ENCODE results near the gene CELF5. TPM values are rescaled to one million over a fixed set of nuclear protein-coding genes. Genes with fewer than 3 reads are reported as not detected.

The CELF5 gene
- total RNA-seq, 2 experiments from 2014 or later = not detected

DNA sequence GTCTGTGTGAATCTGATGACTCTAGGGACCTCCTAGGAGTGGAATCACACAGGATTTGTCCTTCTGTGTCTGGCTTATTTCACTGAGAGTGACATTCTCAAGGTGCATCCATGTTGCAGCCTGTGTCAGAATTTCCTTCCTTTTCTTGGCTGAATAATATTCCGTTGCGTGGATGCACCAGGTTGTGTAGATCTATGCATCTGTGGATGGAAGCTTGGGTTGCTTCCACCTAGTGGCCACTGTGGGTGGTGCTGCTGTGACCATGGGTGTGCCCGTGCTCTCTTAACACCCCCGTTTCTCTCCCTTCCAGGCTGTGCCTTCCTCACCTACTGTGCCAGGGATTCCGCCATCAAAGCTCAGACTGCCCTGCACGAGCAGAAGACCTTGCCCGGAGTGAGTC lies 26.2 kb downstream of the CELF5 start:
- ATAC-seq (peak; percentile 61), DNase-seq (no peak)
- CTCF ChIA-PET = interaction anchor here (1.2 to 1.4 kb wide), 2 partner anchors 14 to 25 kb away, joined by 4 read pairs; no protein-coding TSS in a partner anchor
- H3K27me3 Mint-ChIP-seq = no peaks in the 10 kb centered on the region
- no peak overlapping the region for H3K4me3 Mint-ChIP-seq
- no peaks in the 10 kb centered on the region for H3K4me1 Mint-ChIP-seq
- no peaks in the 10 kb centered on the region for H3K36me3 Mint-ChIP-seq
- no peaks in the 10 kb centered on the region for H3K9me3 Mint-ChIP-seq (ENCODE audit: low read depth)
- no peak overlapping the region for H3K27ac Mint-ChIP-seq

DNA sequence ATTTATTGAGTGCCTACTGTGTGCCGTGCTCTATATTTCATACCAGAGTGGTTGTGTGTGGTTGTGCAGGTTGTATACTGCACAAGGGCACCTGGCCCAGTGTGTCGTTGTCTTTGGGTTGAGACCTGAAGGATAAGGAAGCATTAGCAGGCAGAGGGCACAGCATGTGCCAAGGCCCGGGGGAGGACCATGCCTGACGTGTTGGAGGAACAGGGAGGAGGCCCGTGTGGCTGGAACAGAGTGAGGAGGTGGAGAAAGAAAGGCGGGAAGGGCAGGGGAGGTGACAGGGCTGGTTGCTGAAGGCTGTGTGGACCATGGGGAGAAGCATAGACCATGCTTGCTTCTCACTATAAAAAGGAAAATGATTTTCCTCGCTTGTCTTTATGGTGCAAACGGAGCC lies 26.8 kb downstream of the CELF5 start:
- Mint-ChIP-seq H3K4me3 (no peak overlapping the region), H3K27ac (no peak overlapping the region), H3K27me3 (no peaks in the 10 kb centered on the region), H3K9me3 (ENCODE audit: low read depth) (no peaks in the 10 kb centered on the region), H3K36me3 (no peaks in the 10 kb centered on the region), H3K4me1 (no peaks in the 10 kb centered on the region)
- CTCF ChIA-PET = interaction anchor here (1.2 to 1.4 kb wide), 2 partner anchors 14 to 24 kb away, joined by 4 read pairs; no protein-coding TSS in a partner anchor
- DNase-seq = no peak
- no peak for ATAC-seq

DNA sequence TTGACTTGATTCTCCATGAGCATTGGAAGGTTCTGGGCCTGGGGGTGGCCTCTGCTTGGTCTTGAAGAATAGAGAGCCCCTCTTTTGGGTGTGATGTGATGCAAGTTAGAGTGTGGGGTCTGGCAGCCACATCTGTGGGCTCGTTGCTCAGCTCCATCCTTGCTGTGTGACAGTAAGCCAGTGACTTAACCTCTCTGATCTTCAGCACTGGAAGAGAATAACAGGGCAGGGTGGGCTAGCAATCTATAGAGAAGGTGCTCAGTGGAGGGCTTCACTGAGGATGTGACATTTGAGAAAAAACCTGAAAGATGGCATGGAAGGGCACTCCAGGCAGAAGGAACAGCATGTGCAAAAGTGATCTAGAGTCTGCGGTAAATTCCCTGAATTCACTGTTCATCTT lies 28.2 kb downstream of the CELF5 start:
- H3K27me3 Mint-ChIP-seq = no peaks in the 10 kb centered on the region
- CTCF ChIA-PET = no interaction called here
- H3K9me3 Mint-ChIP-seq (ENCODE audit: low read depth) = no peaks in the 10 kb centered on the region
- ATAC-seq = no peak
- no peak overlapping the region for H3K4me3 Mint-ChIP-seq
- H3K4me1 Mint-ChIP-seq = no peaks in the 10 kb centered on the region
- no peaks in the 10 kb centered on the region for H3K36me3 Mint-ChIP-seq
- no peak overlapping the region for H3K27ac Mint-ChIP-seq
- no peak for DNase-seq

DNA sequence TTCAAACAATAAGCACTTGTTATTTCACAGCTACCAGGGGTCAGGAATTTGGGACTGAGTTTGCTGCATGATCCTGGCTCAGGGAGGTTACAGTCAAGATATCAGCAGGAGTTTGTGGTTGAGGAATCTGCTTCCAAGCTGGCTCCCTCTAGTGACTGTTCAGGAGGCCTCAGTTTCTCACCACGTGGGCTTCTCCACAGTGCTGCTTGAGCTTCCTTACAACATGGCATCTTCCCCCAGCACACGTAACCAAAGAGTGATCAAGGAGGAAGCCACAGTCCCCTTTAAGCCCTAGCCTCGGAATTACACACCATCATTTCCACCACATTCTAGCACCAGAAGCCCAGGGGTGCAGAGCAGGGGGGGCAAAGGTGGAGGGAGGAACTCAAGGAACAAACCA lies 28.8 kb downstream of the CELF5 start:
- CTCF ChIA-PET = interaction anchor here (0.7 to 1.0 kb wide), 2 partner anchors 10 to 22 kb away, joined by 3 read pairs; no protein-coding TSS in a partner anchor
- Mint-ChIP-seq H3K9me3 (ENCODE audit: low read depth) (no peaks in the 10 kb centered on the region), H3K36me3 (no peaks in the 10 kb centered on the region), H3K4me1 (no peaks in the 10 kb centered on the region), H3K27me3 (no peaks in the 10 kb centered on the region), H3K4me3 (no peak overlapping the region), H3K27ac (no peak overlapping the region)
- ATAC-seq (no peak), DNase-seq (no peak)

DNA sequence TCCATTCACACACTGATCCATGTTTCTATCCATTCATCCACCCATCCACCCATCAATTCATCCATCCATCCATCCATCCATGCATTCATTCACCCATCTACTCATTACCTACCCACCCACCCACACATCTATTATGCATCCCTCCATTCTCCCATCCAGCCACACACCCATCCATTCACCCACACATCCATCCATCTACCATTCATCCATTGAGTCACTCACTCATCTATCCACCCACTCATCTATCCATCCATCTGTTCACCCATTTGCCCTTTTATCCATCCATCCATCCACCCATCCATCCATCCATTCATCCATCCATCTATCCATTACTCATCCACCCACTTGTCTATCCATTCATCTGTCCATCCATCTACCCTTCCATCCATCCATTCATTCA lies 30.1 kb downstream of the CELF5 start:
- H3K27me3 Mint-ChIP-seq = no peaks in the 10 kb centered on the region
- H3K27ac Mint-ChIP-seq = no peak overlapping the region
- CTCF ChIA-PET = no interaction called here
- no peaks in the 10 kb centered on the region for H3K9me3 Mint-ChIP-seq (ENCODE audit: low read depth)
- H3K4me1 Mint-ChIP-seq = no peaks in the 10 kb centered on the region
- no peak for DNase-seq
- no peak overlapping the region for H3K4me3 Mint-ChIP-seq
- no peak for ATAC-seq
- H3K36me3 Mint-ChIP-seq = no peaks in the 10 kb centered on the region

DNA sequence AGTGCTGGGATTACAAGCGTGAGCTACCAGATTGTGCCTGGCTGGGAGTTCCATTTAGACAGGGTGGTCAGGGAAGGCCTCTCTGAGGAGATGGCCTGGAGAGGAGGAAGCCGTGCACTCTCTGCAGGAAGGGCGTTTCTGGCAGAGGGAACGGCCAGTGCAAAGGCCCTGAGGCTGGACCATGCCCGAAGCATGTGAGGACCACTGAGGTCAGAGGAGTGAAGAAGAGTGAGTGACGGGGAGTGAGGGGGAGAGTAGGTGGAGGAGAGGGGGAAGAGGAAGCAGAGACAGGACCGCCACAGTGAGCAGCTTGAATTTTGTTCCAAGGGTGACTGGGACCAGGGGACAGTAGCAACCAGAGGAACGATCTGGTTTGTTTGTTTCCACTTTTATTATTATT lies 32.6 kb downstream of the CELF5 start:
- no peak for DNase-seq
- Mint-ChIP-seq H3K36me3 (no peaks in the 10 kb centered on the region), H3K4me1 (no peaks in the 10 kb centered on the region), H3K27me3 (no peaks in the 10 kb centered on the region), H3K4me3 (no peak overlapping the region), H3K9me3 (ENCODE audit: low read depth) (no peaks in the 10 kb centered on the region), H3K27ac (no peak overlapping the region)
- CTCF ChIA-PET = no interaction called here
- no peak for ATAC-seq

DNA sequence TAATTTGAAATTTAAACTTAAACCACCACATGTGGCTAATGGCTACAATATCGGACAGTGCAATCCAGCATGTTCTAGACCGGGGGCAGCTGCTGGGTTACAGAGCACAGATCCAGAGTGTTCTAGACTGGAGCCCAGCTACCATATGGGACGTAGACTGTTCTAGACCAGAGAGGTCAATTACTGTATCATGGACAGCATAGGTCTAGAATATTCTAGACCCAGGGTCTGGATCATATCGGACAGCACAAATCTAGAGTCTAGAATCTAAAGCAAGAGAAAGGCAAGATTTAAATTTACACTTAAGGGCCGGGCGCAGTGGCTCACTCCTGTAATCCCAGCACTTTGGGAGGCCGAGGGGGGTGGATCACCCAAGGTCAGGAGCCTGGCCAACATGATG lies 37.9 kb downstream of the CELF5 start:
- CTCF ChIA-PET = no interaction called here
- no peak overlapping the region for H3K27ac Mint-ChIP-seq
- ATAC-seq (no peak), DNase-seq (no peak)
- H3K4me1 Mint-ChIP-seq = no peaks in the 10 kb centered on the region
- no peaks in the 10 kb centered on the region for H3K36me3 Mint-ChIP-seq
- no peaks in the 10 kb centered on the region for H3K27me3 Mint-ChIP-seq
- H3K4me3 Mint-ChIP-seq = no peak overlapping the region
- no peaks in the 10 kb centered on the region for H3K9me3 Mint-ChIP-seq (ENCODE audit: low read depth)

DNA sequence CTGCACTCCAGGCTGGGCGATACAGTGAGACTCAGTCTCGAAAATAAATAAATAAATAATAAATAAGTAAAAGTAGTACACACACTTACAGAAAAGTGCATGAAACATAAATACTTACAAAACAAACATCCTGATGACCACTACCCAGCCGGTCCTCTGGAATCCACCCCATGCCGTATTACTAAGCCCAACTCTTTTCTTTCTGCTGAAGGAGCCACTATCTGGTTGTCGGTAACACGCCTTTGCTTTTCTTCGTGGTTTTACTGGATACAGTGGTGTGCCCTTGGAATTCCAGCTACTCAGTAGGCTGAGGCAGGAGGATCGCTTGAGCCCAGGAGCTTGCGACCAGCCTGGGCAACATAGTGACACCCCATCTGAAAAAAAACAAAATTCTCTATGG lies 39.4 kb downstream of the CELF5 start:
- DNase-seq (no peak), ATAC-seq (no peak)
- H3K4me3 Mint-ChIP-seq = no peak overlapping the region
- no peaks in the 10 kb centered on the region for H3K36me3 Mint-ChIP-seq
- no peaks in the 10 kb centered on the region for H3K4me1 Mint-ChIP-seq
- CTCF ChIA-PET = interaction anchor here (0.7 to 1.6 kb wide), 2 partner anchors 12 to 1283 kb away, joined by 3 to 5 read pairs; no protein-coding TSS in a partner anchor
- no peak overlapping the region for H3K27ac Mint-ChIP-seq
- peaks cover 8% of the 10 kb centered on the region for H3K27me3 Mint-ChIP-seq
- no peaks in the 10 kb centered on the region for H3K9me3 Mint-ChIP-seq (ENCODE audit: low read depth)

DNA sequence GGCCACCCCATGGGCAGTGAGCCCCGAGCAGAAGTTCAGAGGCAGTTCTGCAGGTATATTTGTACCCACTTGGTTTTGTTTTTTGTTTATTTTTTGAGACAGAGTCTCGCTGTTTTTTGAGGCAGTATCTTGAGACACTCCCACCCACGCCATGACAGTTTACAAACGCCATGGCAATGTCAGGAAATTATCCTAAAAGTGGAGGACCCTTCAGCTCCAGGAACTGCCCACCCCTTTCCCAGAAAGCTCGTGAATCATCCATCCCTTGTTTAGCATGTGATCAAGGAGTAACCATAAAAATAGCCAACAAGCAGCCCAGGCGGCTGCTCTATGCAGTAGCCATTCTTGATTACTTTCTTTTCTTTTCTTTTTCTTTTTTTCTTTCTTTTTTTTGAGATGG lies 41.0 kb downstream of the CELF5 start:
- Mint-ChIP-seq H3K9me3 (ENCODE audit: low read depth) (no peaks in the 10 kb centered on the region), H3K4me3 (no peak overlapping the region), H3K27me3 (peaks cover 21% of the 10 kb centered on the region), H3K36me3 (no peaks in the 10 kb centered on the region), H3K27ac (no peak overlapping the region), H3K4me1 (no peaks in the 10 kb centered on the region)
- ATAC-seq (no peak), DNase-seq (no peak)
- CTCF ChIA-PET = no interaction called here

DNA sequence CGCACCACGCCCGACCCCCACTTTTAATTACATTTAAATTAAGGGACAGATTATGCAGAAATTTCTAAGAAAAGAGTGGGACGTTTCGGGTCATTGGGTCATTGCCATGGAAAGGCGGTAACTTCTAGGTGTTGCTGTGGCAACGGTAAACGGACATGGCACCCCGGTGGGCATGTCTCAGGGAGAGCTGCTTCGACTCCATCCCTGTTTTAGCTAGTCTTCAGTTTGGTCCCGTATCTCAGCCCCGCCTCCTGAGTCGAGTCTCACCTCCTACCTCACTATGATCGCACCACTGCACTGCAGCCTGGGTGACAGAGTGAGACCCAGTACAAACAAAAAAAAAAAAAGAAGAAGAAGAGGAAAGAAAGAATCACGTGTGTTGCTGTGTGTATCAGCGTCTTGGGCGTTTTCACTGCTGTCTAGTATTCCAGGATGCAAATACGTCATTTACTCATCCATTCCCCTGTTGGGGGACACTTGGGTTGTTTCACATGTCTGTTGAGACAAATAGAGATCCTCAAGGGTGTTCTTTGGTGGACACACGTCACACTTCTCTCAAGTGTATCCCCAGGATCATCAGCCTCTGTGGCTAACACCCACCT lies 41.7 kb downstream of the CELF5 start:
- Mint-ChIP-seq H3K9me3 (ENCODE audit: low read depth) (no peaks in the 10 kb centered on the region), H3K36me3 (no peaks in the 10 kb centered on the region), H3K27ac (no peak overlapping the region), H3K4me3 (no peak overlapping the region), H3K4me1 (no peaks in the 10 kb centered on the region), H3K27me3 (peaks cover 22% of the 10 kb centered on the region)
- no peak for ATAC-seq
- CTCF ChIA-PET = no interaction called here
- DNase-seq = no peak

DNA sequence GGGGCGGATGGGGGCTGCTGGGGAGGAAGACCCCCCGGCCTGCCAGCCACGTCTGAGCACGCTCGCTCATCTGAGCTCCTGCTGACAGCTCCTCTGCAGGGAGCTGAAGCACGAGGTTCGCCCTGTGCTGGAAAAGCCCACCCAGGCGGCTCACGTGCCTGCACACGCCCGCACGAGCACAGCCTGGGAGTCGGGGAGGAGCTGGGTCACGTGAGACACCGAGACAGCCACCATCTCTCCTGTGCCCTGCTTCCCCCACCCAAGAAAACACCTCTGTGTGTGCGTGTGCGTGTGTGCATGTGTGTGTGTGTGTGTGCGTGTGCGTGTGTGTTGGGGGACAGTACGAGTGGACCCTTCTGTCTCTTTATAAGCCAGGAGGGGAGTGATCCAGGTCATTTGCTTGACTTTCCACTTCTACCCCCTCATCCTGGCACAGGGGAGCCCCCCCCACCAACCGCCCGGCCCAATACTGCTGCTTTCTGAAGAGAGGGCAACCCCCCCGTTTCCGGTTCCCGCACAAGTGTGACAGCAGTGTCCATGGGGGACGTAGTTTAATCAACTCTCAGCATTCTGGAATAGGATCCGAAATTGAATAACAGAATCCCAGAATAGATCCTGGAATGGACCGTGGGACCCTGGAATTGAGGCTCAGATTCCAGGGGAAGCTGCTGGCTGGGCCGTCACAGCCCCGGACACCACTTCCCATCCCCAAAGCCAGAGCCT lies 42.5 kb downstream of the CELF5 start:
- CTCF ChIA-PET = no interaction called here
- Mint-ChIP-seq H3K27ac (no peak overlapping the region), H3K36me3 (no peaks in the 10 kb centered on the region), H3K9me3 (ENCODE audit: low read depth) (no peaks in the 10 kb centered on the region), H3K27me3 (peaks cover 29% of the 10 kb centered on the region), H3K4me3 (no peak overlapping the region), H3K4me1 (no peaks in the 10 kb centered on the region)
- ATAC-seq = no peak
- DNase-seq = no peak

DNA sequence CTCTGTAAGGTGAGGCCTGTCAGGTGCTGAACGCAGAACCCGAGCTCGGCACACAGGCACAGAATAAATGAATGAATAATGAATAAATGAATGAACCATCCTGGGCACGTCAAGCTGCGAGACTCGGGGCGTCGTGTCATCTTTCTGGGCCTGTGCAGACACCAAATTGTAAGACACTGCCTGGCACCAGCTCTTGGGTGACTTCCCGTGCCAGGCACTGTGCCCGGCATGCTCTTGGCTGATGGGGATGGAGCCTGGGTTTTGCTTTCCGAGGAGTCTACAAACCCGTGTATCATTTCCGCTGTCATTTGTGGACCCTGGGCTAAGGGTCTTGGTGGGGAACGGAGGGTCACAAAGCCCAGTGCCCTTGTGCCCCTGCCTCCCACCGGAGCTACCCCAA lies 43.9 kb downstream of the CELF5 start:
- Mint-ChIP-seq H3K9me3 (ENCODE audit: low read depth) (no peaks in the 10 kb centered on the region), H3K36me3 (no peaks in the 10 kb centered on the region), H3K27me3 (peaks cover 33% of the 10 kb centered on the region), H3K27ac (no peak overlapping the region), H3K4me3 (no peak overlapping the region), H3K4me1 (no peaks in the 10 kb centered on the region)
- no peak for DNase-seq
- ATAC-seq = no peak
- CTCF ChIA-PET = no interaction called here

DNA sequence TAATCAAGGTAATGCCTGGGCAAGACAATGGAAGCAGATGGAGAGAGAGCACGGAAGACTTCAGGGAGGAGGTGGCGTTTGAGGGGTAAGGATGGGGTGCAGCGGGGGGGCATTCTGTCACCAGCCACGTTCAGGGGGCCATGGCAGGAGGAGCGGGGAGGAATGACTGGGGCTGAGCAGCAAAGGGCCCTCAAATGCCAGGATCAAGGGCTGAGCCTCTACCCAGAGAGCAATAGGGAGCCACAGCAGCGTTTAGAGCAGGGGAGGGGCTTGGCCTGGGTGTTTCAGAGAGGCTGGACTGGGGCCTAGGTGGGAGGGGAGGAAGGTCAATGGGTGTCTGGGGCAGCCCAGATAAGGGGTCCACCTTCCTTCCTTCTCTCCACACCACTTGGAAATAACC lies 44.3 kb downstream of the CELF5 start:
- CTCF ChIA-PET = no interaction called here
- no peak overlapping the region for H3K4me3 Mint-ChIP-seq
- no peak overlapping the region for H3K27ac Mint-ChIP-seq
- ATAC-seq (no peak), DNase-seq (no peak)
- no peaks in the 10 kb centered on the region for H3K36me3 Mint-ChIP-seq
- no peaks in the 10 kb centered on the region for H3K4me1 Mint-ChIP-seq
- no peaks in the 10 kb centered on the region for H3K9me3 Mint-ChIP-seq (ENCODE audit: low read depth)
- H3K27me3 Mint-ChIP-seq = peaks cover 33% of the 10 kb centered on the region

DNA sequence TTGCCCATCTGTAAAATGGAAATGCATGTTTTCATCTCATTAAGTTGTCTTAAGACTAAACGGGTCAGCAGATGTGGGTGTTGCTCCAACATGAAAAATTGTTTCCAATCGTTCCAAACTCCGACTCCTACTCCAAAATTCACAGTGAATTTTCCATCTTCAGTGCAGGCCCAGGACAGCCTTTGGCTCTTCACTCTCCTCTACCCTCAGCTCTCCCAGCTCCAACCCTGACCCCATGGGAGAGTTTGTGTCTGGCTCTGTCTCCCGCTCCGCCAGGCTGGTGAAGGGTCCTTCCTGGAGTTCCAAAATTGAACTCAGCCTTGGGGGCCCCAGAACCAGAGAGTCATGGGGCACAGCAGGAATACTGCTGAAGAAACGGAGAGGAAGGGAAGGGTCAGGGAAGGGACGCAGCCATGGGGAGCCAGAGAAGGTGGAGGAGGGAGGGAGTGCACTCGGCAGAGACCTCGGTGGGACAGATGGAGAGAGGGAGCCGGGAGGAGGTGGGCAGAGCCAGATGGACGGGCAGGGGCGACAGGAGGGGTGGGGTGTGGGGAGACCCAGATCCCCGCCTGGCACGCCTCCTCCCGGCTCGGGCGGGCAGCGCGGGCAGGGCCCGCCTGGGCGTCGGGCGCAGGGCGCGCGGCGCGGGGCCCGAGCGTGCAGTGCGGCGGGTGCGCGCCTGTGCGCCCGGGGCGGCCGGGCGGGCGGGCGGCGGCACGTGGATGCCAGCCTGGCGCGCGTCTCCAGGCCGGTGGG lies 45.6 kb downstream of the CELF5 start:
- Mint-ChIP-seq H3K9me3 (ENCODE audit: low read depth) (no peaks in the 10 kb centered on the region), H3K27ac (no peak overlapping the region), H3K36me3 (no peaks in the 10 kb centered on the region), H3K4me1 (peaks cover 8% of the 10 kb centered on the region), H3K4me3 (no peak overlapping the region), H3K27me3 (peaks cover 33% of the 10 kb centered on the region)
- CTCF ChIA-PET = interaction anchor here (1.1 kb wide), 1 partner anchor 159 kb away, joined by 5 read pairs; no protein-coding TSS in a partner anchor
- no peak for ATAC-seq
- no peak for DNase-seq

Data from activated CD8-positive, alpha-beta memory T cell treated with anti-CD3 and anti-CD28 coated beads, Interleukin-2, amount 10 ng/mL, durations not matched to agents 7 days and 5 days (primary cell).